ENCODE results near the gene TH. TPM values are rescaled to one million over a fixed set of nuclear protein-coding genes. Genes with fewer than 3 reads are reported as not detected.

Gene TH
- polyA plus RNA-seq, 1 donor from 2014 or later, result 3.6 TPM

DNA sequence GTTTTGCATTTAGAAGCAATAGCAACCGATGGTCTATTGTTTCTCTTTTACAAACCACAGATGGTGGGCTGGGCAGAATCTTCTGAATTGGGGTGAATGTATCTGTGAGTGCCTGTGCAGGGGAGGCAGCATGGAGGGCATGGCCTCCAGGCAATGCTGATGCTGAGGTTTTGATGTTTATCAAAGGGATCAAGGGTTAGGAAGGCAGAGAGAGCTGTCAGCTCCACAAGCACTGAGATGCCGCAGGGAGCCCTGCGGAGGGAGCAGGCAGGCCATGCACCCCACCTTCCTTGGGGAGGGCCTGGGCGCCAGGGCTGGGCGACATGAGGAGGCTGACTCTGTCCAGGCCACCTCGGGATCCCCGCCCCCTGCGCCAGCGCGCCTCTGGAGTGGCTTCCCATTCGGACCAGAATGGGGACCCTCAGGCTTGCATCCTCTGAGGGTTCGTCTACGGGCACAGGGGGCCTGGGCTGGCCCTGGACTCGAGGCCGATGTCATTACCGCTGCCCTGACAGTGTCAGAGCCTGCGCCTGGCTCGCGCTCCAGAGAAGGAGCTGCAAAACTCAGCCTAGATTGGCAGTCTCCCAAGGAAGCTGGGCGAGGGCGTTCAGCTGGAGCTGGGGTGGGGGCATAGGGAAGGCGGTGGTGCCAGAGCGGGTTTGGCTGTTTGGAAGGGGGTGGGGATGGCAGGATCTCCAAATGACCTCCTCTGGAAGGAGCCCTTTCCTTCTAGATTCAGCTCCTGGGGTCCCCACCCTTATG is 13.9 kb upstream of the TH start:
- no peak overlapping the region for H3K9ac ChIP-seq (ENCODE audit: low read length)
- no peaks in the 10 kb centered on the region for H3K9me3 ChIP-seq (ENCODE audit: low read length)
- no peaks in the 10 kb centered on the region for H3K36me3 ChIP-seq (ENCODE audit: insufficient read depth, low read length)
- H3K27me3 ChIP-seq (ENCODE audit: insufficient read depth, low read depth, low read length), result no peaks in the 10 kb centered on the region
- no peaks in the 10 kb centered on the region for H3K9me2 ChIP-seq (ENCODE audit: insufficient read depth, low read length)
- H3K4me3 ChIP-seq (ENCODE audit: low read length), result no peak overlapping the region
- H3K27ac ChIP-seq (ENCODE audit: low read length), result no peak overlapping the region
- no peaks in the 10 kb centered on the region for H4K20me1 ChIP-seq (ENCODE audit: insufficient read depth)
- H3K79me2 ChIP-seq (replicated peaks; ENCODE audit: insufficient read depth, low read length), result no peaks in the 10 kb centered on the region
- no peak overlapping the region for H3K4me2 ChIP-seq (ENCODE audit: low read length)
- H3F3A ChIP-seq (ENCODE audit: insufficient read depth, low read length, poor library complexity, severe bottlenecking), result no peaks in the 10 kb centered on the region
- TF ChIP-seq, protein P1, sequence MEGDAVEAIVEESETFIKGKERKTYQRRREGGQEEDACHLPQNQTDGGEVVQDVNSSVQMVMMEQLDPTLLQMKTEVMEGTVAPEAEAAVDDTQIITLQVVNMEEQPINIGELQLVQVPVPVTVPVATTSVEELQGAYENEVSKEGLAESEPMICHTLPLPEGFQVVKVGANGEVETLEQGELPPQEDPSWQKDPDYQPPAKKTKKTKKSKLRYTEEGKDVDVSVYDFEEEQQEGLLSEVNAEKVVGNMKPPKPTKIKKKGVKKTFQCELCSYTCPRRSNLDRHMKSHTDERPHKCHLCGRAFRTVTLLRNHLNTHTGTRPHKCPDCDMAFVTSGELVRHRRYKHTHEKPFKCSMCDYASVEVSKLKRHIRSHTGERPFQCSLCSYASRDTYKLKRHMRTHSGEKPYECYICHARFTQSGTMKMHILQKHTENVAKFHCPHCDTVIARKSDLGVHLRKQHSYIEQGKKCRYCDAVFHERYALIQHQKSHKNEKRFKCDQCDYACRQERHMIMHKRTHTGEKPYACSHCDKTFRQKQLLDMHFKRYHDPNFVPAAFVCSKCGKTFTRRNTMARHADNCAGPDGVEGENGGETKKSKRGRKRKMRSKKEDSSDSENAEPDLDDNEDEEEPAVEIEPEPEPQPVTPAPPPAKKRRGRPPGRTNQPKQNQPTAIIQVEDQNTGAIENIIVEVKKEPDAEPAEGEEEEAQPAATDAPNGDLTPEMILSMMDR (IDR thresholded peaks at IDR 0.05; ENCODE audit: poor library complexity, severe bottlenecking), result no peak
- TF ChIP-seq TAF1 (IDR thresholded peaks at IDR 0.05; ENCODE audit: low read depth) (no peak), POLR2AphosphoS5 (IDR thresholded peaks at IDR 0.05) (no peak), EP300 (conservative IDR thresholded peaks at IDR 0.05; ENCODE audit: poor library complexity, severe bottlenecking) (no peak), MXI1 (conservative IDR thresholded peaks at IDR 0.05; ENCODE audit: poor library complexity, severe bottlenecking) (no peak), RAD21 (conservative IDR thresholded peaks at IDR 0.05) (no peak), SMC3 (conservative IDR thresholded peaks at IDR 0.05; ENCODE audit: poor library complexity) (no peak), EZH2 (IDR thresholded peaks at IDR 0.05; ENCODE audit: borderline replicate concordance, insufficient read depth, low read length, poor library complexity, severe bottlenecking) (no peak)
- TF ChIP-seq, protein P2, sequence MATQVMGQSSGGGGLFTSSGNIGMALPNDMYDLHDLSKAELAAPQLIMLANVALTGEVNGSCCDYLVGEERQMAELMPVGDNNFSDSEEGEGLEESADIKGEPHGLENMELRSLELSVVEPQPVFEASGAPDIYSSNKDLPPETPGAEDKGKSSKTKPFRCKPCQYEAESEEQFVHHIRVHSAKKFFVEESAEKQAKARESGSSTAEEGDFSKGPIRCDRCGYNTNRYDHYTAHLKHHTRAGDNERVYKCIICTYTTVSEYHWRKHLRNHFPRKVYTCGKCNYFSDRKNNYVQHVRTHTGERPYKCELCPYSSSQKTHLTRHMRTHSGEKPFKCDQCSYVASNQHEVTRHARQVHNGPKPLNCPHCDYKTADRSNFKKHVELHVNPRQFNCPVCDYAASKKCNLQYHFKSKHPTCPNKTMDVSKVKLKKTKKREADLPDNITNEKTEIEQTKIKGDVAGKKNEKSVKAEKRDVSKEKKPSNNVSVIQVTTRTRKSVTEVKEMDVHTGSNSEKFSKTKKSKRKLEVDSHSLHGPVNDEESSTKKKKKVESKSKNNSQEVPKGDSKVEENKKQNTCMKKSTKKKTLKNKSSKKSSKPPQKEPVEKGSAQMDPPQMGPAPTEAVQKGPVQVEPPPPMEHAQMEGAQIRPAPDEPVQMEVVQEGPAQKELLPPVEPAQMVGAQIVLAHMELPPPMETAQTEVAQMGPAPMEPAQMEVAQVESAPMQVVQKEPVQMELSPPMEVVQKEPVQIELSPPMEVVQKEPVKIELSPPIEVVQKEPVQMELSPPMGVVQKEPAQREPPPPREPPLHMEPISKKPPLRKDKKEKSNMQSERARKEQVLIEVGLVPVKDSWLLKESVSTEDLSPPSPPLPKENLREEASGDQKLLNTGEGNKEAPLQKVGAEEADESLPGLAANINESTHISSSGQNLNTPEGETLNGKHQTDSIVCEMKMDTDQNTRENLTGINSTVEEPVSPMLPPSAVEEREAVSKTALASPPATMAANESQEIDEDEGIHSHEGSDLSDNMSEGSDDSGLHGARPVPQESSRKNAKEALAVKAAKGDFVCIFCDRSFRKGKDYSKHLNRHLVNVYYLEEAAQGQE (IDR thresholded peaks at IDR 0.05; ENCODE audit: borderline replicate concordance), result no peak
- no peak overlapping the region for H2AFZ ChIP-seq (ENCODE audit: low read depth, low read length)

DNA sequence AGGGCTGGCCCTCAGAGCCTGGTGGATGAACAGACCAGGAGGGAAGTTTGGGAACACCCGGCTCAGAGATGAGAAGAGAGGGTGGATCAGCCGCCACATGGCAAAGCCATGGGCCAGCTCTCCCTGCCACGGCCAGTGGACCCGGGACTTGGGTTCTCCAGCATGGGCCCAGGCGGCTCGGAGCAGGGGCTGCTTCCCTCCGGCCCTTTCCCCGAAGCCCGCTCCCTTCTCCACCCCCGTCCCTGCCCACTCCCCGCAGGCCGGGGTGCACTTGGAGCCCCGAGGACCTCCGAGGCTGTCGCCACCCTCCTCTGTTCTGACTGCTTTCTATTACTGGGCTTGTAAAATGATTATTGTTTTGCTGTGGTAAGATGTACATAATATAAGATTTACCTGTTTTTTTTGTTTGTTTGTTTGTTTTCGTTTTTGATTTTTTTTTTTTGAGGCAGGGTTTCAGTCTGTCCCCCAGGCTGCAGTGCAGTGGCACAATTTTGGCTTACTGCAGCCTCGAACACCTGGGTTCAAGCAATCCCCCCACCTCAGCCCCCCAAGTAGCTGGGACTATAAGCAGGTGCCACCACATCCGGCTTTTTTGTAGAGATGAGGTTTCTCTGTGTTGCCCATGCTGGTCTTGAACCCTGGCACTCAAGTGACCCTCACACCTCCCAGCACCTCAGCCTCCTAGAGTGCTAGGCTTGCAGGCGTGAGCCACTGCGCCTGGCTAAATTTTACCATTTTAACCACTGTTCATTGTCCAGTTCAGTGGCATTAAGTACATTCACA is 11.3 kb upstream of the TH start:
- Histone ChIP-seq H3K27ac (ENCODE audit: low read length) (no peak overlapping the region), H3K4me3 (ENCODE audit: low read length) (no peak overlapping the region), H3K27me3 (ENCODE audit: insufficient read depth, low read depth, low read length) (no peaks in the 10 kb centered on the region), H3K9ac (ENCODE audit: low read length) (no peak overlapping the region), H4K20me1 (ENCODE audit: insufficient read depth) (no peaks in the 10 kb centered on the region), H3K4me2 (ENCODE audit: low read length) (no peak overlapping the region), H3K9me2 (ENCODE audit: insufficient read depth, low read length) (no peaks in the 10 kb centered on the region), H3K9me3 (ENCODE audit: low read length) (no peaks in the 10 kb centered on the region), H3K79me2 (replicated peaks; ENCODE audit: insufficient read depth, low read length) (no peaks in the 10 kb centered on the region), H2AFZ (ENCODE audit: low read depth, low read length) (no peak overlapping the region), H3F3A (ENCODE audit: insufficient read depth, low read length, poor library complexity, severe bottlenecking) (no peaks in the 10 kb centered on the region), H3K36me3 (ENCODE audit: insufficient read depth, low read length) (no peaks in the 10 kb centered on the region)
- TF ChIP-seq, protein P1 (IDR thresholded peaks at IDR 0.05; ENCODE audit: poor library complexity, severe bottlenecking), result no peak
- TF ChIP-seq POLR2AphosphoS5 (IDR thresholded peaks at IDR 0.05) (no peak), EZH2 (IDR thresholded peaks at IDR 0.05; ENCODE audit: borderline replicate concordance, insufficient read depth, low read length, poor library complexity, severe bottlenecking) (no peak), TAF1 (IDR thresholded peaks at IDR 0.05; ENCODE audit: low read depth) (no peak), MXI1 (conservative IDR thresholded peaks at IDR 0.05; ENCODE audit: poor library complexity, severe bottlenecking) (no peak)
- TF ChIP-seq, protein P2 (IDR thresholded peaks at IDR 0.05; ENCODE audit: borderline replicate concordance), result no peak
